ENCODE results near the gene DACH2.
"Not testable (repeated sequence)": the region's sequence is repeated elsewhere in the genome, so short reads cannot be mapped to it uniquely, and the experiment has no call there.

Gene DACH2

DNA sequence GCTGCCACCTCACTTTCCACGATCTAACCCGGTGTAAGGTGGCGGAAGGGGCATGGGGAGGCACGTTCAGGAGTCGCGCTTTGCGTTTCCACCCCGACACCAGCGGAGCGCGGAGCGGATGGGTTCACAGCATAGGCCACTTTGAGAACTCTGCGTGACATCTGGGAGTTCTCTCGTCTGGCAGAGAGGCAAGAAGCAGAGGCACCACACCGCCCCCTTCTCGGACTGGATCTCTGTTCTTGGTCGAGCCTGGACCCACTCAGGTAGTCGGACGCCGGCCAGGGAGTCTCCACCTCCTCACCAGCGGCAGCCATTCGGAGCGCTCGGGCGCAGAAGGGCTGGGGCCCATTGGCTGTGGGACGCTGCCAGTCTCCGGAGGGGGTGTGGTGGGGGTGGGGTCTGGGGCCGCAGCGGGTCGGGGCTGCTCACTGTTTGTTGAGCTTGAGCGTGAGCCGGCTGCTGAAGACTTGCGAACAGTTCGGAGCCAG, at the start of gene DACH2:
Gene DACH2 (plus strand): TSS at position 428 of the 488 bp plus-strand sequence.
- DNase-seq = no peak

DNA sequence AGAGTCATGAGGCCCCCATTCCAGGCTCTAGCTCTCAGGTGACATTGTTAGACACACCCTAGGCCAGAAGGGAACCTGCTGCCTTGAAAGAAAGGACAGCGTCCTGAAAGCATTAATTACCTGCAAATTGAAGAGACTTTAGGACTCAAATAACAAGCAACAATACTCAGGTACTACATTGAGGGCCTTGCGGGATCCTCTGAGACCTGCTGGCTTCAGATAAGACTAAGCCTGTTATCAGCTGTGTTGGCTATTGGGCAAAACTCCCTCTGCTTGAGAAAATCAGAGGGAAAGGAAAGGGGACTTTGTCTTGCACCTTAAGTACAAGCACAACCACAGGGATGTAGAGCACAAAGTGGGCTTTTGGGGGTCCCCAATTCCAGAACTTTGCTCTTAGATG, 45.9 kb upstream of the DACH2 start:
- DNase-seq = no peak

- DNase-seq = no peak
These were observed 45.2 kb upstream of the DACH2 start for GRCh38 chrX:86103061-86103460.

- DNase-seq = no peak
These were observed 43.7 kb upstream of the DACH2 start for GRCh38 chrX:86104526-86104925.

DNA sequence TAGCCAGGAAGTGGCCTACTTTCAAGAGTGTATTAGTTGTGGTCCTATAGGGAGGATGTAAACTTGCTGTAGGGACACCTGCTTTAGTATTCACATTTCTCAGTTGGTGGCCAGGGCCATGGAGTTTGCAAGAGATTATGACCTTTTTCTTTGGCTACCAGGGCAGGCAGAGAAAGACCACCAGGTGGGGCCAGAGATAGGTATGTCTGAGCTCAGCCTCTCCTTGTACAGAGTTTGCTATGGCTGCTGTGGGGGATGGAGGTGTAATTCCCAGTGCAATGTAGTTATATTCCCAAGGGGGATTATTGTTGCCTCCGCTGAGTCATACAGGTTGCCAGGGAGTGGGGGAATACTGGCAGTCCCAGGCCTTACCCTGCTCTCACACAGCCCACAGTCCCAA, 26.3 kb upstream of the DACH2 start:
- no peak for DNase-seq

DNA sequence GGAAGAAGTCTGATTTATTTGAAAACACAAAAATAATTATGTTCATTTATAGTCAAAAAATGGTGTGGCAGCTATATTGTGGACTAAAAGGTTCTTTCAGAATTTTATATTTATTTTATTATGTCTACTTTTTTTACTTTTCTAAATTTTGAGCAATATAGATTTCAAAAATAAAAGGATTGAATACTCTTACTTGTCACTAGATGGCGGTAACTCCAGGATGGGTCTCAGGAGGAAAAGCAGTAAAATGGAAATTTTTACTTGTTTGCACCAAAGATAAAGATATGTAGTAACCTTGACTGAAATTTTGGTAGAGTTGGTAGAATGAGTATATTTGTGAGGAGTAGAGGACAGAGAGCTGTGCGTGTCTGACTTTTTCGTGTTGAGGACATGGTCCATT, 14.5 kb upstream of the DACH2 start:
- DNase-seq = no peak

- DNase-seq = no peak
These were observed 11.2 kb upstream of the DACH2 start for GRCh38 chrX:86137071-86137470.

DNA sequence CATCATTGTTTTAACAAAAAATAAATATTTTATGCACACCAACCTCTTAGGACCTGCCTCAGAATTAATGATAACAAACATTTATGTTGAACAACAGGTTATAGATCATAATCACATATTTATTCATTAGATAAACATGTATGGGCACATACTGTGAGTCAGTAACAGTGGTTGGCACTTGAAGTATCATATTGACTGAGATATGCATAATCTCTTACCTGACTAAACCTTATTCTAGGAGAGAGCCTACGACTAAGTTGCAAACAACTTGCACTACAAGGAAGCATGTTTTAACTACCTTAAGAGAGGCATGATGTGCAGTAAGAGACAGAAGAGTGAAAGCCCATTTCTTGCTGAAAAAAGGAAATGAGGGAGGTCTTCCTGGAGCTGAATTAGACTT, 6.5 kb upstream of the DACH2 start:
- DNase-seq = no peak

DNA sequence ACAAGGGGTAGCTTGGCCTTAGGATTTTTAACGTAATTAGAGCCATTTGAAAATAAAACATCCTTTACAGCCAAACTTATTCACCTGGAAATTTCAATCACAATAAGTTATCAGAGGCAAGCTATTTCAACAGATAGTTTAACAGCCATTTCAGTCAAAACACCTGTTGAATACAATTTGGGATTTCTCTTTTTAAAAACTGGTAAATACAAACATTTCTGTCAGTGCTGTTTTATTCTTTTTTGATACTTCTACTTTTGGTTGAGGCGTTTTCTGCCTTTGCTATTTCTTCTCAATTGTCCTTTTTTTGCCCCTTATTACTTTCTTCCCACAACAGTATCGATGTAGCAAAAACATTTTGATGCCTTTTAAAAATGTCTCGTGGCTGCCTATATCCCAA, 2.1 kb upstream of the DACH2 start:
- DNase-seq = no peak

- no peak for DNase-seq
These were observed 343 bp downstream of the DACH2 start for GRCh38 chrX:86148594-86148993.

GRCh38 chrX:86149119-86149518, 868 bp downstream of the DACH2 start:
- no peak for DNase-seq

- DNase-seq = no peak
These were observed 6.3 kb downstream of the DACH2 start for GRCh38 chrX:86154553-86154952.

- DNase-seq = no peak
These were observed 23.1 kb downstream of the DACH2 start for GRCh38 chrX:86171366-86171765.

DNA sequence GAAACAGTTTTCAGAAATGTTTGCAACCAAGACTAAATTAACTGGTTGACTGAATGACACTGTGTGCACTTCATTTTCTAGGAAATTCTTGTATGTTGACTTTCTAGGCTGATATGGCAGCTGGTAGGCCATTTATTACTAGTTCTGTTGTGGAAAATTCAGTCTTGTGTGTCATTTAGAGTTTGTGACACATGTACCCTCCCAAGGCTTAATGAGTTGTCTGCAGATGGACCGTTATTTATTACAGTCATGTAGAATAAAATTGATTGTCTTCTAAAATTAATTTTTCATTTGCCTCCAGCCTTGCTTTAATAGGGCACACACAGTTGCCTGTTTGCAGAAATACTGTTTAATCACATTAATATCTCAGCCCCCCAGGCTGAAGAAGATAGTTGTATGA, 30.7 kb downstream of the DACH2 start:
- DNase-seq = no peak

- not testable (repeated sequence) for DNase-seq
These were observed 33.1 kb downstream of the DACH2 start for GRCh38 chrX:86181325-86181724.

DNA sequence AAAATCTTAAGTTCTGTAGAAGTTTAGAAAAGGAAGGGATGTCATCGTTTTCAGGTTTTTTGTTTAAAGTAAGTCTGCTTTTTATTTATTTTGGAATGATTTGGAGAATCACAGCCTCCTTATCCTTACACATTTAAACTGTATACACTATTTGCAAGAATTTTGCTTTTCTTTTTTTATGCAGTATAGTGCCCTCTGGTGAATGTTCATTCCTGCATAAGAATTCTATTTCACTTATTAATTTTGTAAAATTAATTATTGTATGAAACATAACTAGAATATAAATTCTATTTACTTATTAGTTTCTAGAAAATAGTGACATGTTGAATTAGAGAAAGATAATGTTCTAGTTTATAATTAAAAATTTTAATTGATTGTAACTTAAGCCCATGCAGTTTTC, 44.6 kb downstream of the DACH2 start:
- no peak for DNase-seq

GRCh38 chrX:86194758-86195157, 46.5 kb downstream of the DACH2 start:
- DNase-seq = no peak

- DNase-seq = no peak
These were observed 47.1 kb downstream of the DACH2 start for GRCh38 chrX:86195343-86195742.

- no peak for DNase-seq
These were observed 49.6 kb downstream of the DACH2 start for GRCh38 chrX:86197815-86198214.

- no peak for DNase-seq
These were observed 62.5 kb downstream of the DACH2 start for GRCh38 chrX:86210772-86211171.

DNA sequence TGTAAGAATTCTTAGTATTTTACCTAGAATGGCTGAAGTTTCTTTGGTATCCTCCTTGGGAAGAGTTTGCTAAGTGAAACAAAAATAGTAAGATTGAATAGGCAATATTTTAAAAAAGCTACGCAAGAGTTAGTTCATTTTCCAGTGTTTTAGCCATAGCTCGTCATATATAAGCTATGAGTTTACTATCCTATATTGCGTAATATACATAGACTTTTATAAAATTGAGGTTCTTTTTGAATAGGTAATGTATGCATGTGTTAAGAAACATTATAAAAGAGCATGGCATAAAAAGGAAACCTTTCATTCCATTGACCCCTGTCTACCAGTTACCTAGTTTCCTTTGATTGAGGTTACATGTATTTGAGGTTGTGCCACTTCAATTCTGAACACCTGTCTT, 67.0 kb downstream of the DACH2 start:
- no peak for DNase-seq

GRCh38 chrX:86237482-86237881, 89.2 kb downstream of the DACH2 start:
- no peak for DNase-seq

GRCh38 chrX:86241547-86241946, 93.3 kb downstream of the DACH2 start:
- DNase-seq = no peak

- DNase-seq = no peak
These were observed 115.3 kb downstream of the DACH2 start for GRCh38 chrX:86263526-86263925.

DNA sequence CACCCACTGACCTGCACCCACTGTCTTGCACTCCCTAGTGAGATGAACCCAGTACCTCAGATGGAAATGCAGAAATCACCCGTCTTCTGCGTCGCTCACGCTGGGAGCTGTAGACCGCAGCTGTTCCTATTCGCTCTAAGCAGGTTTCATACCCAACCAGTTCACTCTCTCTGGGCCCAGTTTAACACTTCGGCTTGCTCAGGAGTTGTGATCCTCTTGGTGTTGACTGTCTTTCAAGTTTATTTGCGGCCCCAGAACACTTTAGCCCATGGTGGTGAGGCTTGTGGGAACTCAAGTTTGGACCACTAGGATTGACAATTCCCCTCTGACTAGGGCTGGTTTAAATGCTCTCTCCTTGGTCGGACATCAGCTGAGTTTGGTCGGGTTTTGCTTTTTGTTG, 147.0 kb downstream of the DACH2 start:
- DNase-seq = no peak

DNA sequence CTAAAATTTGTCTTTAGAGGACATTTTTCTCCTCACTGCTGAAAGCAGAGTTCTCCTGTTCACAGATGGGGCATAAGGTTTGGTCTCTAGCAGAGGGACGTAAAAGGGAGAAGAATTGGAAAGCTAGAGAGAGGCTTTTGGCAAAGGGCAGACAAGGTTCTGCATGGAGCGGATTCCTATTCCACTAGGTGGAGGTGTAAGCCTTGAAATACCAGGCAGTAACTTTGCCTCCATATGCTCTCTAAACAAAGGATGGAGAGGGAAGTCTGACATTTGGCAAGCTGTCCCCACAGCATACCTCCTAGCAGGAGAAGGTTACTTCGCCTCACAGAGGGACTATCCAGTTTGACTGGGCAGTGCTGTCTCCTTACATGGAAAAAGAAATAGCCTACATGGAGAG, 174.7 kb downstream of the DACH2 start:
- no peak for DNase-seq

All from GDM1 (cell line).